AG04450 (cell line): ENCODE data around the gene EDNRA. TPM values are rescaled to one million over a fixed set of nuclear protein-coding genes. Genes with fewer than 3 reads are reported as not detected.

ENCODE experiments used
- CTCF ChIA-PET: fragments of 300-600, 350-600 bp; formaldehyde crosslinking; extraction: SDS; loops from one replicate; lab custom pipeline; 2022; ENCODE audit warnings: antibody characterized with exemption, inconsistent platforms; lab: Charles Lee
- POLR2A ChIA-PET: fragments of 350-600 bp; formaldehyde crosslinking; extraction: SDS; loops from one replicate; lab custom pipeline; 2021; ENCODE audit warnings: antibody characterized with exemption, inconsistent platforms; lab: Yijun Ruan, JAX
- DNase-seq: peaks from one replicate; pipeline ENCODE4 v3.0.0-alpha.2; 2011; ENCODE audit warnings: low read depth, low spot score
- H3K27ac ChIP-seq: one replicate; pipeline ENCODE4 v1.5.1; 2012; ENCODE audit warnings: low read depth, low read length, control low read depth
- H3K27me3 ChIP-seq: one replicate; pipeline ENCODE4 v1.6.0; 2012; ENCODE audit warnings: low read length; ENCODE audit not compliant: control insufficient read depth, insufficient read depth
- H3K4me3 ChIP-seq: 2 replicates; pipeline ENCODE4 v1.5.1; 2011; ENCODE audit warnings: mild to moderate bottlenecking, low read depth, low read length, control low read depth
- H3K9me3 ChIP-seq: 2 replicates; pipeline ENCODE4 v1.5.1; 2012; ENCODE audit warnings: low read length; ENCODE audit not compliant: control insufficient read depth, insufficient read depth
- polyA plus RNA-seq: library from polyadenylated mRNA; depleted of rRNA; stranded (reverse); fragments of >200 nt; gene quantifications from 2 replicates; pipeline ENCODE4 v1.2.3, GENCODE V29; 2011
- TF ChIP-seq, protein P1 (sequence below): IDR thresholded peaks from 2 replicates; pipeline ENCODE4 v1.5.1; 2011; ENCODE audit warnings: low read depth, low read length, control low read depth, inconsistent platforms

Gene EDNRA
- polyA plus RNA-seq, 1 experiment: 38.4 TPM

DNA sequence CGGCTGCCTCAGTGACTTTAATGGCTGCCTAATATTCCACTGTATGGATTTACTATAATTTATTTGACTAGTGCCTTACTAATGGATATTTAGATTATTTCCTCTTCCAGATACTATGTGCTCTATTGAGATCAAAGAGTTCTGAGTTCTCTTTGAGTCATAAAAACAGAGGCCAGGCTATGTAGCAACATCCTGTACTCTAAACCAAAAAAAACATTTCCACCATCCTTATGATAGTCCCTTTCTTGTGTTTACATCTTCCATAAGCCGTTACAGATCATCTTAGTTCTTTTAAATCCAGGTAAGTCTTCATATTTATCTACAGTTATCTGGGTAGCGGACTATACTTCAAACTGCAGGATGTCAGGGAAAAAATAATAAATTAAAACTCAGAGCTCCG, 79.7 kb downstream of the EDNRA start:
- TF ChIP-seq, protein P1, sequence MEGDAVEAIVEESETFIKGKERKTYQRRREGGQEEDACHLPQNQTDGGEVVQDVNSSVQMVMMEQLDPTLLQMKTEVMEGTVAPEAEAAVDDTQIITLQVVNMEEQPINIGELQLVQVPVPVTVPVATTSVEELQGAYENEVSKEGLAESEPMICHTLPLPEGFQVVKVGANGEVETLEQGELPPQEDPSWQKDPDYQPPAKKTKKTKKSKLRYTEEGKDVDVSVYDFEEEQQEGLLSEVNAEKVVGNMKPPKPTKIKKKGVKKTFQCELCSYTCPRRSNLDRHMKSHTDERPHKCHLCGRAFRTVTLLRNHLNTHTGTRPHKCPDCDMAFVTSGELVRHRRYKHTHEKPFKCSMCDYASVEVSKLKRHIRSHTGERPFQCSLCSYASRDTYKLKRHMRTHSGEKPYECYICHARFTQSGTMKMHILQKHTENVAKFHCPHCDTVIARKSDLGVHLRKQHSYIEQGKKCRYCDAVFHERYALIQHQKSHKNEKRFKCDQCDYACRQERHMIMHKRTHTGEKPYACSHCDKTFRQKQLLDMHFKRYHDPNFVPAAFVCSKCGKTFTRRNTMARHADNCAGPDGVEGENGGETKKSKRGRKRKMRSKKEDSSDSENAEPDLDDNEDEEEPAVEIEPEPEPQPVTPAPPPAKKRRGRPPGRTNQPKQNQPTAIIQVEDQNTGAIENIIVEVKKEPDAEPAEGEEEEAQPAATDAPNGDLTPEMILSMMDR: no peak
- ChIA-PET POLR2A (no interaction called here), CTCF (no interaction called here)
- Histone ChIP-seq H3K9me3 (no peaks in the 10 kb centered on the region), H3K27ac (no peak overlapping the region), H3K27me3 (no peaks in the 10 kb centered on the region), H3K4me3 (no peak overlapping the region)
- no peak for DNase-seq

DNA sequence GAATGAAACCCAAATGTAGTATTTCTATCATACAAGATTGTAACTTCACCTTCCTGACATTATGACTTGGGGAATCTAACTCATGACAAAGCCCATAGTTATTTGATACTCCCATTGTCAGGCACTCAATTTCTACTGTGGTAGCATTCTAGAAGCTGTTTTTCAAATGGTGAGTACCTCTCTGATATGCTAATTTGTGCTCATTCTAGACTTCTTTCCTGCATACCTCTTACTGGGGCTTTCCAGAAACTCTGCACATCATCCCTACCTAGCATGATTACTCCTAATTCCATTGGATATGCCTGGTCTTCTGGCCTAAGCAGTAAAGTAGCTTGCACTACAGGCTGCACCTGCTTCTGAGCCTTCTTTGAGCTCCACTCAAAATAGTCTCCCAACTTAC, 85.9 kb downstream of the EDNRA start:
- H3K9me3 ChIP-seq: no peaks in the 10 kb centered on the region; the same call in 1 of the 2 replicates
- DNase-seq: no peak
- no peaks in the 10 kb centered on the region for H3K27me3 ChIP-seq
- TF ChIP-seq, protein P1: no peak
- POLR2A ChIA-PET: no interaction called here
- CTCF ChIA-PET: no interaction called here
- H3K27ac ChIP-seq: no peak overlapping the region
- no peak overlapping the region for H3K4me3 ChIP-seq

DNA sequence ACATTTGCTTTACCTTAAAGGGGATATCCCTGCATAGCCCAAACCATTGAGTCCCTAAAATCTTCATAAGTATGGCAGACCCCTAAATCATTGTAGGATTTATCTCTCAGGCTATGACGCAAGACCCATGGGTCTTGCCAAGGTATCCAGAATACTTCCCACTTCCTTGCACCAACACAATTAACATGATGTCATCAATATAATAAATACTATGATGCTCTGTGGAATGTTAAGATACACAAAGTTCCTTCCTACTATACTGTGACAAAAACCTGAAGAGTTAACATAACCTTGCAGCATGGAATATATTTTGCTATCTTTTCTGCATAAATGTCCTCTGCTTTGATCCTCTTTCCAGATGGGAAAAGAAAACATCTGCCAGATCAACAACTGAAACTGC, 86.4 kb downstream of the EDNRA start:
- Histone ChIP-seq H3K27ac (no peak overlapping the region), H3K4me3 (no peak overlapping the region), H3K9me3 (no peaks in the 10 kb centered on the region; the same call in 1 of the 2 replicates), H3K27me3 (no peaks in the 10 kb centered on the region)
- DNase-seq: no peak
- TF ChIP-seq, protein P1: no peak
- CTCF ChIA-PET: no interaction called here
- POLR2A ChIA-PET: no interaction called here

DNA sequence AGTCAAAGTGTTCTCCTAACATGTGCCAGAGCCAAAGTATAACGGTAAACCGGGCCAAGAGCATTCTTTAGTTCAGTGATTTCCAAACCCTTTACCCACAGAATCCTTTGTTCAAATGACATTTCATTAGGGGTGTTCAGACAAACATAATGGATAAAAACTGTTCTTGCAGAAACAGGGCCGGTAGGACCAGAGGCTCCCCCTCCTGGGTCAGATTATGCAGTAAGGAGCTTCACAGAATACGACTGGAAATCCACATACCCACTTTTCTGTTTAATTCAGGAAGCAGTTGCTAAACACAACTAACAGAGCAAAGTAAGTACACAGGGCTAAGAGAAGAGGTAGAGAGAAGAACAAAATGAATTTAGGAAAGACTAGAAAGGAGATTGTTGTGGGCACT, 89.7 kb downstream of the EDNRA start:
- DNase-seq: no peak
- ChIA-PET CTCF (interaction anchor here (0.6 to 2.2 kb wide), 5 partner anchors 19 to 410 kb away, joined by 3 to 6 read pairs (median 5); no protein-coding TSS in a partner anchor), POLR2A (interaction anchor here (0.8 kb wide), 1 partner anchor 20 kb away, joined by 3 read pairs; no protein-coding TSS in a partner anchor)
- H3K9me3 ChIP-seq: no peaks in the 10 kb centered on the region; the same call in 1 of the 2 replicates
- no peak overlapping the region for H3K4me3 ChIP-seq
- TF ChIP-seq, protein P1: no peak
- H3K27me3 ChIP-seq: no peaks in the 10 kb centered on the region
- H3K27ac ChIP-seq: no peak overlapping the region

DNA sequence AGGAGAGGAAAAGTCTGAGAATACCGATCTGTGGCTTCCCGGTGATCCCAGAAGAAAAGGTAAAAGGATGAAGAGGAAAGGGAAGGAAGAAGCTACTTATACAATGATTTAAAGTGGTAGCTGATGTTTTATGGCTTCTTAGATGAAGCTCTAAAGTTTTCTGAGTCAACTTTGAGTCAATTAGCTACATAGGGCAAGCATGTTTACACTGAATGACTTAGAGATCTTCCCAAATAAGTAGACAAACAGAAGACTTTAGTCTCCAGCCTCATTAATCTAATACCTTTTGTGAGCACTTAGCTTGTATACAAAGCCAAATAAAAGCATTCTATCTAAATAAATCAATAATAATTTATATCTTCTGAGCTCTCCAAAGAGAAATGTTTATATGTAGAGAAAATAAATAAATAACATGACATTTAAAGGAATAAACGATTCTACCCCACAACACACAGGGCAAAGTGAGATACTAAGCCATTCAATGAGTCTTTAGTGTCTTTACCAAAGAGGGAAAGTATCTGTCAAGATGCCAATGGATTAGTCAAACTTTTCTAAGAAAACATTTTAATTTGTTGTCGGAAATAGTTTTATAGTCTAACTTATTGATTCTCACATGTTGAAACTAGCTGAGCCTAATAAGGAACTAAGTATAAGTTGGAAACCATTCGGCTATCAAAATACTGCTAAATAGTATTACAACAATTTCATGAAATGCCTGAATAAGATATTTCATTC, 90.3 kb downstream of the EDNRA start:
- H3K9me3 ChIP-seq: no peaks in the 10 kb centered on the region; the same call in 1 of the 2 replicates
- no peak overlapping the region for H3K27ac ChIP-seq
- DNase-seq: no peak
- CTCF ChIA-PET: interaction anchor here (0.6 to 2.2 kb wide), 5 partner anchors 19 to 411 kb away, joined by 3 to 6 read pairs (median 5); no protein-coding TSS in a partner anchor
- no peak overlapping the region for H3K4me3 ChIP-seq
- TF ChIP-seq, protein P1: no peak
- POLR2A ChIA-PET: interaction anchor here (0.8 kb wide), 1 partner anchor 21 kb away, joined by 3 read pairs; no protein-coding TSS in a partner anchor
- no peaks in the 10 kb centered on the region for H3K27me3 ChIP-seq
